Endothelial cell of umbilical vein (primary cell): ENCODE data around the gene TNIK.

ENCODE experiments used
- CTCF ChIP-seq, 2 donors: IDR thresholded peaks; 1 replicate in 1 of 2; 2 replicates in 1 of 2; pipeline ENCODE4 v1.5.1; 2011; ENCODE audit warnings: low read length in 2 of 2, mild to moderate bottlenecking in 2 of 2, moderate library complexity in 2 of 2, control low read depth in 1 of 2, inconsistent platforms in 1 of 2, low read depth in 1 of 2; ENCODE audit not compliant: insufficient read depth in 1 of 2; ENCODE audit errors: extremely low read depth in 1 of 2
- EZH2 ChIP-seq: IDR thresholded peaks from 2 replicates; pipeline ENCODE4 v1.6.1; 2012; ENCODE audit warnings: borderline replicate concordance, low read depth, mild to moderate bottlenecking, moderate library complexity, low read length, inconsistent platforms; ENCODE audit not compliant: severe bottlenecking
- GATA2 ChIP-seq: IDR thresholded peaks from 2 replicates; pipeline ENCODE4 v1.7.0; 2011; ENCODE audit warnings: low read depth, mild to moderate bottlenecking, moderate library complexity, mixed read lengths, low read length; ENCODE audit not compliant: insufficient read length, insufficient read depth
- MYC ChIP-seq: IDR thresholded peaks from one replicate; pipeline ENCODE4 v1.6.1; 2011; ENCODE audit warnings: mild to moderate bottlenecking, low read depth, low read length
- POLR2A ChIP-seq: IDR thresholded peaks from 2 replicates; pipeline ENCODE4 v1.6.1; 2012; ENCODE audit warnings: low read depth, mild to moderate bottlenecking, control low read depth, low read length
- TF ChIP-seq, protein P1 (sequence below): IDR thresholded peaks from 2 replicates; pipeline ENCODE4 v1.6.1; 2011; ENCODE audit not compliant: insufficient read depth, insufficient read length

GRCh38 chr3:171157980-171158379, 302.2 kb downstream of the TNIK start:
- TF ChIP-seq POLR2A = no peak
- TF ChIP-seq CTCF (IDR thresholded peaks at IDR 0.05; ENCODE audit: extremely low read depth in 1 of 2, insufficient read depth in 1 of 2, low read depth in 1 of 2, low read length in 2 of 2) = no peak
- TF ChIP-seq GATA2 = no peak
- TF ChIP-seq, protein P1, sequence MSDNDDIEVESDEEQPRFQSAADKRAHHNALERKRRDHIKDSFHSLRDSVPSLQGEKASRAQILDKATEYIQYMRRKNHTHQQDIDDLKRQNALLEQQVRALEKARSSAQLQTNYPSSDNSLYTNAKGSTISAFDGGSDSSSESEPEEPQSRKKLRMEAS = no peak
- no peak for TF ChIP-seq EZH2
- TF ChIP-seq MYC = no peak
